Neural progenitor cell (in vitro differentiated cells): ENCODE measurements around the gene NFKB1.

Experiments used
- CTCF ChIP-seq: fragments of 200-600 bp; sonication (generic); IDR thresholded peaks from 2 replicates; pipeline ENCODE4 v1.5.1; 2017; ENCODE audit warnings: antibody characterized with exemption, mild to moderate bottlenecking
- EZH2 ChIP-seq: fragments of 200-600 bp; sonication (generic); IDR thresholded peaks from 2 replicates; pipeline ENCODE4 v1.6.1; 2017; ENCODE audit warnings: antibody characterized with exemption, mild to moderate bottlenecking, moderate library complexity

- no peak for TF ChIP-seq CTCF
- TF ChIP-seq EZH2 = no peak
Measured at GRCh38 chr4:102627831-102628523, 126.8 kb downstream of the NFKB1 start.
